Activated CD4-positive, alpha-beta T cell treated with anti-CD3 and anti-CD28 coated beads for 4 hours (primary cell): ENCODE measurements around the gene SERPINE2.
"Not testable (repeated sequence)": the region's sequence is repeated elsewhere in the genome, so short reads cannot be mapped to it uniquely, and the experiment has no call there.

Source experiments
- DNase-seq, 2 donors: peaks; one replicate each; pipeline ENCODE4 v3.0.0-alpha.2; 2020

The SERPINE2 gene

DNA sequence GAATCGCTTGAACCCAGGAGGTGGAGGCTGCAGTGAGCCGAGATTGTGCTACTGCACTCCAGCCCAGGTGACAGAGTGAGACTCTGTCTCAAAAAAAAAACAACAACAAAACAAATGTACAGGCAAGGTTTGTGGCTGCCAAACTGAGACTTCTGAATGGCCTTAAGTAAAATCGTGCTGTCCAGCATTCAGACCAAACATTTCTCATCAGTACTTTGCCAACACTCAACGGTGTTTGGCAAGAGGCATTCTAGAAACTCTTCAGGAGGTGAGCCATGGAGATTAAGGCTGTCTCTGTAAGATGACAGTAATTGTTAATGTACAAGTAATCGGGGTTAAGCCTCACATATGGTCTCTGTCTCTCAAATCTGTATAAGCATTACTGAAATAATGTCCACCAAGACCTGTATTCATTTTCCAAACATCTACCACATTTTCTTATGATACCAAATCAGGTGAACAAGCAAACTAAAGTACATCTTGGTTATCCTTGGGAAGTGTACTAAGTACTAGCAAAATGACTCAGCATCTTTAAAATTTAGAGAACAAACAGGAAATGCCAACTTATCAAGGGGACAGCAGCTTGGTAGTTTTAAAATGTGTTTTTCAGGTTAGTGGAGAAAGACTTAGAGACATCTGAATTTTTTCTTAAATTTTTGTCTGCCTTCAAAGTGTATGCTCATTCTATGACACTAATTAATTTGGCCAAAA, 29.3 kb downstream of the SERPINE2 start:
- DNase-seq, result no peak

DNA sequence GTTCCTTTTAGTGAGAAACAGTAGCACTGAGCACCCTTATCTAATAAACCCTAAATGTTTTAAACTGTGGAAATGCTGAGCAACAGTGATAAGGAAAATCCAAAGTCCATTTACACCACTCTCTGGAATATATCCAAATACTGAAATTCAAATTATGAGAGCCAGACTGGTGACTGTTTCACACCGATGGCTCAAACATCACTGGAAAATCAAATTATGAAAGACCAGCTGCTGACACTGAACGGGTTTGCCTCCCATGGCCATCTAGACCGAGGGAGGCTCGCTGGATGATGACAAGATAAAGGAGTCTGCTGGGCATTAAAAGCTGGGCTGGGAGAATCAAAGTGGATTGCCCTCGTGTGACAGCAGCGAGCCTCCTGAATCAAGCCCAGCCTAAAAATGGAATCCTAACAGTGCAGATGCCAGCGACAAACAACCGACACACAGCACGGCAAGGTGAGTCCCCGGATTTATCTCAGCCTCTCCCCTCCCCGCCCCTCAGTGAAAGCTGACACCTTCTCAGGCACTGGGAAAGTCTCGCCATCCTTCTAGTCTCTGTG, 30.3 kb downstream of the SERPINE2 start:
- no peak for DNase-seq

DNA sequence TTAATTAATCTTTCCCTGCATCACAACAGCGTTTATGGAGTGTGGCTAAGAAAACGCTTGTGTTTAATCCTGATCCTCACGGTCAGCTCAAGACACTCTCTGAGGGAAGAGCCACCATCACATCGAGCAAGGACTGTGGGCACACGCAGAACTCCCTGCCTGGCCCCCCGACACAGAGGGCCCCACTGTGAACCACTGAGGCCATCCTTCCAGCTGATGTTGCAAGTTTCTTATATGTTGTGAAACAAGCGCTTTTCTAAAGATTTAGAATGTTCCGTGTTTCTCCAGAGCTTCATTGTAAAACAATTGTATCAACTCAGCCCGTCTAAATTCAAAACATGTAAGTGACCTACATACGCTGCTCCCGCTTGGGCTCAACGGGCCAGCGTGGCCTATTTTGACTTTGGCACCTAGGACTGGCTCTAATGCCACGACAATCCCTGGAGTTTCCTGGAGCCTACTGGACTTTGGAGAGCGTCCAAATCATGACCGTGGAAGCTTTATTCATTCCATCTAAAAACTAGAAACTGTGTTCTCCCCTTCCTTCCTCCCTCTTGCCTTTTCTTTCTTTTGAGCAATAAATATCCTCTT, 34.9 kb downstream of the SERPINE2 start:
- DNase-seq, result no peak

- DNase-seq, result not testable (repeated sequence)
Measured at GRCh38 chr2:224000662-224001061, 38.4 kb downstream of the SERPINE2 start.

DNA sequence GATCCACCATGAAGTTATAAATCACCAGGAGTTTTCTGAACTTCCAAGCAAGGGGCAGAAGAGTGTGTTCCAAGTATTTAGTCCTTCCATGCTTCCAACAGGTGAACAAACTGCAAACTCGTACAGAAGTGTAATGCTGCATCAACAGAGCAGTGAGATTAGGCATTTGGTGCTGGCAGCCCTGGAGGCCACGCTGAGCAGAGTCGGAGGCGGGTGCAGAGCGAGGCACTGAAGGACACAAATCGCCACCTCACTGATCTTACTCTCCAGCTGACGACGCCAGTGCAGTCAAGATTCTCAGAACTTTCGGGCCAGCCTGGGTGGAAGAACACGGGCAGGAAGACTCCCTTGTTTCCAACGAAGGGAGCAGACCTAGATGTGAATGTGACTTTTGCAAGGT, 39.2 kb downstream of the SERPINE2 start:
- DNase-seq, result no peak

DNA sequence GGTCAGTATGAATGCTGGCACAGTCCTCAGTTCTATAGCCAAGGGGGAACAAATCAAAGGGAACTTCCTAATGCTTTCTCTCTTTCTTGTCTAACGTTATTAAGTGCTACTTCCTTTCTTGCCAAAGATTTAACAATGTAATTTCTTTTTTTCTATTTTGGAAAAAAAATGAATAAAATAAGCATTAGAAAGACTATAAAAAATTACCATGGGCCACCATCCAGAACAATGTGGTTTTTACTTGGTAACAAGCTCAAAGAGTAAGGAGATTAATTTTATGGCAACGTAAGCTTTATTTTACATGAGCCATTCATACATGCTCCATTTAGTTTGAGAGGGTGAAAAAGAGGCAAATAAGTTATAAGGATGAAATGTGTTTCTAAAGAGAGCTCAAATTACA, 40.1 kb downstream of the SERPINE2 start:
- DNase-seq, result no peak

GRCh38 chr2:223997938-223998337, 41.1 kb downstream of the SERPINE2 start:
- no peak for DNase-seq

DNA sequence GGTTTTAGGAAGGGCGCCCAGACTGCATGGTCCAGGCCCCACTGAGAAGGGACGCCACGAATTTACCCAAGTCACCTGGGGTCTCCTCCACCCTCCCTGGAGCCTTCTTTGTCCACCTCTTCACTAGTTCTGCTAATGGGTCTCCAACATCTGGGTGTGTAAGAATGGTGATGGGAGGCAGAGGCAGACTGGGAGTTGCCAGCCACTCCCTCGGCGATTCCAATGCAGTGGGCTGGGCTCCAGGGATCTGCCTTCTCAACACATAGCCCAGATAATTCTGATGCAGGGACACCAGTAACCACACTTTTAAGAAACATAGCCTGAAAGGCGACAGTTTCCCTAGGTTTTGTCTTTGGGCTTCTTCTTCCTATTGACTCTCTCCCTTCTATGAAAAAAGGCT, 42.7 kb downstream of the SERPINE2 start:
- DNase-seq, result no peak

- no peak for DNase-seq
Measured at GRCh38 chr2:223995569-223995968, 43.5 kb downstream of the SERPINE2 start.

DNA sequence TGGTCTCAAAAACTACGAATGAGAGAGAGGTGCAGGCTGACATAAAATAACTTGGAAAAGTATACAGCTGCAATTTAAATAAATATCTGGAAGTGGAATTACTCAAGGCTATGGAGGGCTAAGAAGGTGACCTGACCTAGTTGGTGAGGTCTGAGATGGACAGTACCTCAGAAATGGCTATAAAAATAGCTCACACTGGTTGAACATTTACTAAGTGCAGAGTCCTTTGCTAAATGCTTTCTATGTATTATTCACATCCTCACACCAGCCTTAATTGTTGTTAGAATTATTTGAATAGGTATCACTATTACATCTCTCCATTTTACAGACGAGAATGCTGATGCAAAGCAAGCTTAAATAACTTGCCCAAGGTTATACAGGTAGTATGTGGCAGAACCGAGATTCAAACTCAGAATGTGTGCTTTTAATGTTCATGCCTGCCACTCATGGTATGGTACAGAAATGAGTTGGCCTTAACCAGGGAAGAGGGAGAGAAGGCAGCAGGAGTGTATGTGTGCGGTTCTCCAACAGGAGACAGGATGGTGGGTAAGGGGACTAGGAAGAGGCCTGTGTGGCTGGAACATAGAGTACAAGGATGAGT, 44.4 kb downstream of the SERPINE2 start:
- no peak for DNase-seq

DNA sequence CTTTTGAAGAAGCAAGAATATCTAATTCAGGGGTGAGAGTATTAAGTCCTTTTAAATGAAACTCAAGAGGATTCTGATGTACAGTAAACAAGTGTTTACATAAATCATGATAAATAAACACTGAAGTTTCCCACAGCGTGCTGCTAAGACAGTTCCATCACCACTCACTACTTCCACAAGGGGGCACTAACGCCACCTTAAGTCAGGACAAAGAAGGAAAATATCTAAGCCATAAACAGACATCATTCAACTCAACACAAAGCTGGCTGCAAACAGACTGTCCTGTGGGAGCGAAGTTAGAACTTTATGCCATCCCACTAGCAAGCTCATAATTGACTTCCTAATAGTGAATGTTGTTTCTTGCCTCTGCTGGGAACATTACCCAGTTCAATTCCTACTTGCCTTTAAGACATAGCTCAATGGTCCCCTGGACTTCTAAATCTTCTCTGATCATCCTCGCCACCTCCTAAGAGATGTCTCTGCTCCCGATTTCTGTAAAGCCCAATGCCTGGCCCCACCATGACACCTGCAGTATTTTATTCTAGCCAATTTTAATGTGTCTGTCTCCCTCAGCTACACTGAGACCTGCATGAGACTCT, 45.4 kb downstream of the SERPINE2 start:
- peak; percentile 60 to 72 for DNase-seq

GRCh38 chr2:223991611-223992010, 47.5 kb downstream of the SERPINE2 start:
- no peak for DNase-seq

DNA sequence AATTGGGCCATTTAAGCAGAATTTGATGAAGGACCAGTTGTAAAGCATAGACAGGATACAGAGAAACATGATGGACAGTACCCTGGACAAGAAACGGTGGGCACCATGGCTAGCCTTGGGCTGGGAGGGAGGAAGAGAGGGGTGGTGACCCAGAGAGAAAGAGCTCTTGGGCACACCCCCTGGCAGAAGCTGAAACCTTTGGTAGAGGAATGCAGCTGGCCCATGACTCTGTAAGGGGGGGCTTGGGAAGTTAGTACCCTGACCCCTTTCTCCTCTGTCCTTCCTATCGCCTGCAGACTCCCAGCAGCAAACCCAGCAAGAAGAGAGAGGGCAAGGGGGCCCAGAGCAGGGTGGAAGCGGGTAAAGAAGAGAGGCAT, 49.2 kb downstream of the SERPINE2 start:
- no peak for DNase-seq

GRCh38 chr2:223989206-223989855, 49.8 kb downstream of the SERPINE2 start:
- DNase-seq, result no peak

DNA sequence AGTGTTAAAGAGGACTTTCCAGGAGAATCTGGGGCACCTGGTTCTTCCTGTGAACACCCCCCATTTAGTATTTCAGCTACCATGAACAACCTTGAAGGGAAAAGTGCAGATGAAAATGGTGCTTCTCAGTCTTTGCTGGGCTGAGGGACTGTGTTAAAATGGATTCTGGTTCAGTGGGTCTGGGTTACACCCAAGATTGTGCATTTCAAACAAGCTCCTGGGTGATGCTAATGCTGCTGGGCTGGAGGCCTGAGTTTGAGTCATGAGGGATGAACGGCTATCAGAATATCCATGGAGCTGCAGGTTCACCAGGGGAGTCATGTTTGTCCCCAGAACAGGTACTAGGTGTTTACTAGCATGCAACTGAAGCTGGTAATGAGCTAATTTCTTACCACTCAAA, 57.8 kb downstream of the SERPINE2 start:
- no peak for DNase-seq

GRCh38 chr2:223980803-223981202, 58.3 kb downstream of the SERPINE2 start:
- no peak for DNase-seq

- DNase-seq, result no peak
Measured at GRCh38 chr2:223980397-223980735, 58.7 kb downstream of the SERPINE2 start.

- DNase-seq, result no peak
Measured at GRCh38 chr2:223979730-223980396, 59.2 kb downstream of the SERPINE2 start.

GRCh38 chr2:223978451-223978850, 60.6 kb downstream of the SERPINE2 start:
- no peak for DNase-seq

DNA sequence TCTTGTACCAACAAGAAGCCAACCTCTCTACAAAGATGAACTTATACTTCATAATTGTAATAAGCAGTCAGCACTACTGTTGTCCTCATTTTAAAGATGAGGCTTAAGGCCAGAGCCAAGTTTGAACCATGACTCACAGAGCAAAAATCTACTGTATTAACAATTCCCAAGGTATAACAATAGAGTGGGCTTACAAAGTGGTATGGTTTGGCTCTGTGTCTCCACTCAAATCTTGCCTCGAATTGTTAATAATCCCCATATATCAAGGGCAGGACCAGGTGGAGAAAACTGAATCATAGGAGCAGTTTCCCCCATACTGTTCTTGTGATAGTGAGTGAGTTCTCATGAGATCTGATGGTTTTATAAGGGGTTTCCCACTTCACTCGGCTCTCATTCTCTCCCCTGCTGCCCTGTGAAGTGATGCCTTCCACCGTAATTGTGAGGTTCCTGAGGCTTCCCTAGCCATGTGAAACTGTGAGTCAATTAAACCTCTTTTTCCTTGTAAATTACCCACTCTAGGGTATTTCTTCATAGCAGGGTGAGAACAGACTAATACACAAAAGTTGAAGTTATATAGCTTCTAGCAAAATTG, 62.4 kb downstream of the SERPINE2 start:
- DNase-seq, result no peak

GRCh38 chr2:223973606-223974005, 65.5 kb downstream of the SERPINE2 start:
- DNase-seq, result no peak

DNA sequence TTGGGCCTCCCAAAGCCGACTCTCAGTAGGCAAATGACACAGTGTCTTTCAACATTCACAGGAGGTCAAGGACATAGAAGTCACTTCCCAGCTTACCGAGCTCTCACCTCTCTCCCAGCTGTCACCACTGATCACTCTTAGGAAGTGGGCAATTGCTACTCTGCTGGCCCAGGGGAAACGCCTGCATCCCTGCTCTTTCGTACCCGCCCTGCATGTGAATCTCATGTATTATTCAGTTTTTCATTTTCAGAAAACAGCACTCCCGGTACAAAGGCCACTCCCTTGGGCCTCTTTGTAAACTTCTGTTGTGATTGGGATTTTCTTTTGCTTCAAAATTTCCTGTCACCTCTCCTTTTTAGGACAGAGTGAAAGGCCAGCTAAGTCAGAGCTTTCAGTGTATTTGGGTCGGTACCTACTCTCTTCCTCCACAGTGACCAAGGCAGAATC, 66.4 kb downstream of the SERPINE2 start:
- no peak for DNase-seq
